Stimulated activated CD8-positive, alpha-beta memory T cell treated with anti-CD3 and anti-CD28 coated beads, Interleukin-15, amount 100 ng/mL, for 48 hours (primary cell): ENCODE measurements around the gene ICOSLG.
"Not testable (repeated sequence)": the region's sequence is repeated elsewhere in the genome, so short reads cannot be mapped to it uniquely, and the experiment has no call there.

Experiments used
- DNase-seq, 2 donors: peaks; one replicate each; pipeline ENCODE4 v3.0.0-alpha.2; 2020; ENCODE audit warnings: low read depth in 2 of 2

ICOSLG gene

GRCh38 chr21:44223334-44223733 is 17.4 kb downstream of the ICOSLG start:
- not testable (repeated sequence) for DNase-seq

- not testable (repeated sequence) for DNase-seq
These were observed 20.1 kb downstream of the ICOSLG start for GRCh38 chr21:44220674-44221073.

GRCh38 chr21:44218461-44218860 is 22.3 kb downstream of the ICOSLG start:
- DNase-seq: not testable (repeated sequence)

GRCh38 chr21:44211978-44212377 is 28.8 kb downstream of the ICOSLG start:
- not testable (repeated sequence) for DNase-seq

GRCh38 chr21:44211574-44211973 is 29.2 kb downstream of the ICOSLG start:
- not testable (repeated sequence) for DNase-seq

- not testable (repeated sequence) for DNase-seq
These were observed 32.7 kb downstream of the ICOSLG start for GRCh38 chr21:44207860-44208646.

- DNase-seq: not testable (repeated sequence)
These were observed 33.8 kb downstream of the ICOSLG start for GRCh38 chr21:44206698-44207676.

- DNase-seq: not testable (repeated sequence)
These were observed 34.6 kb downstream of the ICOSLG start for GRCh38 chr21:44206187-44206586.

GRCh38 chr21:44202590-44203299 is 38.0 kb downstream of the ICOSLG start:
- not testable (repeated sequence) for DNase-seq

- DNase-seq: not testable (repeated sequence)
These were observed 40.7 kb downstream of the ICOSLG start for GRCh38 chr21:44199997-44200396.

- DNase-seq: no peak
These were observed 41.3 kb downstream of the ICOSLG start for GRCh38 chr21:44199448-44199847.

GRCh38 chr21:44197156-44197516 is 43.6 kb downstream of the ICOSLG start:
- not testable (repeated sequence) for DNase-seq

GRCh38 chr21:44196212-44197155 is 44.3 kb downstream of the ICOSLG start:
- peak in 1 of 2 donors; percentile 56 for DNase-seq

GRCh38 chr21:44194888-44195287 is 45.9 kb downstream of the ICOSLG start:
- DNase-seq: not testable (repeated sequence)

GRCh38 chr21:44194451-44194850 is 46.3 kb downstream of the ICOSLG start:
- not testable (repeated sequence) for DNase-seq

GRCh38 chr21:44193108-44193507 is 47.6 kb downstream of the ICOSLG start:
- DNase-seq: not testable (repeated sequence)

GRCh38 chr21:44190349-44191271 is 50.1 kb downstream of the ICOSLG start:
- not testable (repeated sequence) for DNase-seq

- not testable (repeated sequence) for DNase-seq
These were observed 55.9 kb downstream of the ICOSLG start for GRCh38 chr21:44184862-44185261.

GRCh38 chr21:44182202-44182601 is 58.5 kb downstream of the ICOSLG start:
- DNase-seq: not testable (repeated sequence)
